K562 (cell line): ENCODE results near the gene MGRN1. TPM values are rescaled to one million over a fixed set of nuclear protein-coding genes. Genes with fewer than 3 reads are reported as not detected.

Experiments
- CTCF ChIP-seq, 3 experiments: IDR thresholded peaks in 2 of 3; conservative IDR thresholded peaks in 1 of 3; 2 replicates each; pipeline ENCODE4 v1.5.1; 2011 to 2012; ENCODE audit warnings: low read length in 3 of 3, mild to moderate bottlenecking in 3 of 3, control low read depth in 2 of 3, improper control_type of control experiment in 1 of 3, inconsistent platforms in 1 of 3, low read depth in 1 of 3, mixed read lengths in 1 of 3, moderate library complexity in 1 of 3; ENCODE audit not compliant: insufficient read depth in 2 of 3
- DDX20 ChIP-seq: fragments of 450-650 bp; IDR thresholded peaks from 2 replicates; pipeline ENCODE4 v1.6.1; 2016; ENCODE audit warnings: missing genetic modification characterization, low read depth, mild to moderate bottlenecking, missing compliant biosample characterization, moderate library complexity
- FOXA3 ChIP-seq, 2 experiments: fragments of 450-650 bp in 1 of 2; sonication (generic) in 1 of 2; formaldehyde crosslinking; IDR thresholded peaks in 1 of 2; conservative IDR thresholded peaks in 1 of 2; 2 replicates each; pipeline versions ENCODE4 v1.4.0 to v1.8.0; 2020 to 2022; ENCODE audit warnings: mild to moderate bottlenecking in 2 of 2, missing genetic modification reagents in 1 of 2
- FOXJ2 ChIP-seq: fragments of 200-800 bp; sonication (Bioruptor generic); IDR thresholded peaks from 2 replicates; pipeline ENCODE4 v1.6.1; 2016; ENCODE audit warnings: missing genetic modification characterization, missing compliant biosample characterization
- FOXM1 ChIP-seq, 2 experiments: fragments of 450-650 bp in 1 of 2; sonication (generic) in 1 of 2; formaldehyde crosslinking in 1 of 2; IDR thresholded peaks; 2 replicates each; pipeline versions ENCODE4 v1.6.1 to v1.9.0; 2017 to 2022; ENCODE audit warnings: low read depth in 2 of 2, mild to moderate bottlenecking in 2 of 2, missing genetic modification reagents in 1 of 2, moderate library complexity in 1 of 2
- GTF3C2 ChIP-seq: IDR thresholded peaks from 3 replicates; pipeline ENCODE4 v1.6.1; 2011; ENCODE audit warnings: borderline replicate concordance, mild to moderate bottlenecking, moderate library complexity; ENCODE audit not compliant: insufficient read length; ENCODE audit errors: extremely low read depth
- HCFC1 ChIP-seq: IDR thresholded peaks from 2 replicates; pipeline ENCODE4 v1.6.1; 2012; ENCODE audit warnings: low read depth, low read length, improper control_type of control experiment
- ID3 ChIP-seq, 2 experiments: fragments of 250-450 bp in 1 of 2; fragments of 450-650 bp in 1 of 2; sonication (Bioruptor Pico) in 1 of 2; IDR thresholded peaks; 2 replicates each; pipeline versions ENCODE4 v1.6.1 to v1.8.0; 2016 to 2021; ENCODE audit warnings: mild to moderate bottlenecking in 2 of 2, moderate library complexity in 2 of 2, missing compliant biosample characterization in 1 of 2, missing genetic modification characterization in 1 of 2
- KDM2B ChIP-seq: fragments of 250-450 bp; sonication (Bioruptor Pico); IDR thresholded peaks from 2 replicates; pipeline ENCODE4 v1.8.0; 2021; ENCODE audit warnings: mild to moderate bottlenecking, moderate library complexity
- KLF6 ChIP-seq: fragments of 250-450 bp; sonication (Bioruptor Pico); IDR thresholded peaks from 2 replicates; pipeline ENCODE4 v1.4.0; 2020; ENCODE audit warnings: mild to moderate bottlenecking, moderate library complexity, borderline replicate concordance
- NR2C2 ChIP-seq, 2 experiments: fragments of 200-800 bp in 1 of 2; sonication (Bioruptor generic) in 1 of 2; sonication (generic) in 1 of 2; formaldehyde crosslinking in 1 of 2; IDR thresholded peaks; 2 replicates each; pipeline versions ENCODE4 v1.6.1 to v1.8.0; 2016 to 2022; ENCODE audit warnings: mild to moderate bottlenecking in 1 of 2, missing compliant biosample characterization in 1 of 2, missing genetic modification characterization in 1 of 2, missing genetic modification reagents in 1 of 2
- PKNOX1 ChIP-seq: fragments of 450-650 bp; IDR thresholded peaks from 2 replicates; pipeline ENCODE4 v1.6.1; 2016
- RBM22 ChIP-seq: fragments of 200-400 bp; formaldehyde crosslinking; IDR thresholded peaks from 2 replicates; pipeline ENCODE4 v1.6.1; 2018; ENCODE audit warnings: low read length, low read depth; ENCODE audit not compliant: poor library complexity, severe bottlenecking
- ZKSCAN8 ChIP-seq: fragments of 200-800 bp; sonication (Bioruptor generic); IDR thresholded peaks from 2 replicates; pipeline ENCODE4 v1.6.1; 2016; ENCODE audit warnings: missing genetic modification characterization, missing compliant biosample characterization
- ZNF324 ChIP-seq: fragments of 250-450 bp; sonication (Bioruptor Pico); IDR thresholded peaks from 2 replicates; pipeline ENCODE4 v1.4.0; 2020; ENCODE audit warnings: mild to moderate bottlenecking
- ZNF695 ChIP-seq: fragments of 450-650 bp; formaldehyde crosslinking; IDR thresholded peaks from 2 replicates; pipeline ENCODE4 v1.4.0; 2020; ENCODE audit warnings: mild to moderate bottlenecking, moderate library complexity
- ZZZ3 ChIP-seq: fragments of 450-650 bp; IDR thresholded peaks from 2 replicates; pipeline ENCODE4 v1.6.1; 2016; ENCODE audit warnings: antibody characterized with exemption, mild to moderate bottlenecking, moderate library complexity
- polyA plus RNA-seq, 8 experiments: library from polyadenylated mRNA; depleted of rRNA in 4 of 8; stranded (reverse) in 5 of 8; unstranded in 3 of 8; fragments of >200 nt; fragmentation: Nextera tagmentation in 2 of 8; fragmentation: Illumina TruSeq in 1 of 8; extraction: Ambion mirVana in 2 of 8; extraction: Trizol in 1 of 8; gene quantifications; 2 replicates each; pipeline versions ENCODE4 v1.2.1 to v1.2.3, GENCODE V29; 2011 to 2014; ENCODE audit warnings: inconsistent platforms in 1 of 8, missing spikeins in 1 of 8
- total RNA-seq, 7 experiments: library from RNA; depleted of rRNA in 6 of 7; stranded (reverse); fragments of >200 nt in 6 of 7; fragmentation: Illumina TruSeq in 2 of 7; extraction: Trizol in 2 of 7; gene quantifications; 2 replicates each; pipeline versions ENCODE4 v1.2.1 to v1.2.3, GENCODE V29; 2011 to 2021; ENCODE audit warnings: low replicate concordance in 1 of 7

Gene MGRN1
- total and polyA plus RNA-seq, 9 of the 15 experiments (the other 6 are each of a cell fraction or from before 2014, with no cell fraction given), result 0.15 to 37.9 (median 6.0) TPM

- TF ChIP-seq RBM22, result no peak
- no peak for TF ChIP-seq KDM2B (CRISPR knock-in tag)
- peak; percentile 97 for TF ChIP-seq PKNOX1
- TF ChIP-seq ZNF695 (CRISPR knock-in tag), result no peak
- no peak for TF ChIP-seq GTF3C2
- no peak for TF ChIP-seq NR2C2 (CRISPR knock-in tag; IDR thresholded peaks at IDR 0.05)
- peak; percentile 90 for TF ChIP-seq NR2C2 (tag; IDR thresholded peaks at IDR 0.05)
- no peak for TF ChIP-seq DDX20 (tag)
- TF ChIP-seq FOXA3 (CRISPR knock-in tag; conservative IDR thresholded peaks at IDR 0.05 in 1 of 2, IDR thresholded peaks at IDR 0.05 in 1 of 2), result peak; percentile 12 to 73; a peak in 2 of 4 replicates
- TF ChIP-seq ID3 (CRISPR knock-in tag; IDR thresholded peaks at IDR 0.05), result no peak
- TF ChIP-seq ID3 (tag; IDR thresholded peaks at IDR 0.05), result no peak
- no peak for TF ChIP-seq ZZZ3
- no peak for TF ChIP-seq ZNF324 (CRISPR knock-in tag)
- no peak; the same call in 1 of the 2 replicates for TF ChIP-seq ZKSCAN8 (CRISPR knock-in tag)
- peak; percentile 90 for TF ChIP-seq HCFC1
- no peak for TF ChIP-seq KLF6
- peak; percentile 75 to 97 (median 90) for TF ChIP-seq CTCF (IDR thresholded peaks at IDR 0.05 in 2 of 3, conservative IDR thresholded peaks at IDR 0.05 in 1 of 3; ENCODE audit: insufficient read depth in 2 of 3, low read depth in 1 of 3, low read length in 3 of 3)
- TF ChIP-seq FOXJ2 (tag), result peak; percentile 96
- no peak for TF ChIP-seq FOXM1 (IDR thresholded peaks at IDR 0.05; ENCODE audit: low read depth)
- TF ChIP-seq FOXM1 (CRISPR knock-in tag; IDR thresholded peaks at IDR 0.05; ENCODE audit: low read depth), result no peak
Measured at GRCh38 chr16:4616047-4616811, 8.4 kb upstream of the MGRN1 start (continued).
